Stimulated activated CD4-positive, alpha-beta T cell treated with anti-CD3 and anti-CD28 coated beads, Interleukin-2, amount 100 ng/mL, for 4 hours (primary cell): ENCODE measurements around the gene PELI3.
A peak's percentile ranks its signal among the peaks of the same experiment; 100 is the strongest.
"Not testable (repeated sequence)": the region's sequence is repeated elsewhere in the genome, so short reads cannot be mapped to it uniquely, and the experiment has no call there.

Experiments used
- DNase-seq: peaks from one replicate; pipeline ENCODE4 v3.0.0-alpha.2; 2020; ENCODE audit warnings: low read depth

Gene PELI3, protein sequence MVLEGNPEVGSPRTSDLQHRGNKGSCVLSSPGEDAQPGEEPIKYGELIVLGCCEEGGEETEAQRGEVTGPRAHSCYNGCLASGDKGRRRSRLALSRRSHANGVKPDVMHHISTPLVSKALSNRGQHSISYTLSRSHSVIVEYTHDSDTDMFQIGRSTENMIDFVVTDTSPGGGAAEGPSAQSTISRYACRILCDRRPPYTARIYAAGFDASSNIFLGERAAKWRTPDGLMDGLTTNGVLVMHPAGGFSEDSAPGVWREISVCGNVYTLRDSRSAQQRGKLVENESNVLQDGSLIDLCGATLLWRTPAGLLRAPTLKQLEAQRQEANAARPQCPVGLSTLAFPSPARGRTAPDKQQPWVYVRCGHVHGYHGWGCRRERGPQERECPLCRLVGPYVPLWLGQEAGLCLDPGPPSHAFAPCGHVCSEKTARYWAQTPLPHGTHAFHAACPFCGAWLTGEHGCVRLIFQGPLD

GRCh38 chr11:66466225-66467033 lies at the start of gene PELI3:
Gene PELI3, plus strand, starts transcription at chr11:66466905. Its CDS starts 1,224 bp downstream, at chr11:66468129.
- DNase-seq: peak; percentile 89

- DNase-seq: no peak
Measured at GRCh38 chr11:66417000-66417399, 49.7 kb upstream of the PELI3 start.

- DNase-seq: peak; percentile 59
Measured at GRCh38 chr11:66418168-66418985, 48.3 kb upstream of the PELI3 start.

DNA sequence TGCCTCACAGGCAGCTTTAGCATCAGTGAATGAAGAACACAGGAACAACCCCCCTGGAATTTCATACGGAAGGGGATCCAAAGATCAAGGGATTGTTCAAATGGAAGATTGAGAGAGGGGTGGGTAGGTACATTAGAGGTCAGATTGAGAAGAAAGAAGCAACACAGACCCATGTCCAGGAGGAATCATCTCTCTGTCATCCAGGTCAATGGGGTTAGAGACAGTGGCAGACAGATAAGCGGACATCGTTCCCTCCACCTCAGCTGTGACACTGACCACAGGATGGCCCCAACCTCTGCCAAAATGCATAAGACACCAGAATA lies 47.8 kb upstream of the PELI3 start:
- DNase-seq: no peak

DNA sequence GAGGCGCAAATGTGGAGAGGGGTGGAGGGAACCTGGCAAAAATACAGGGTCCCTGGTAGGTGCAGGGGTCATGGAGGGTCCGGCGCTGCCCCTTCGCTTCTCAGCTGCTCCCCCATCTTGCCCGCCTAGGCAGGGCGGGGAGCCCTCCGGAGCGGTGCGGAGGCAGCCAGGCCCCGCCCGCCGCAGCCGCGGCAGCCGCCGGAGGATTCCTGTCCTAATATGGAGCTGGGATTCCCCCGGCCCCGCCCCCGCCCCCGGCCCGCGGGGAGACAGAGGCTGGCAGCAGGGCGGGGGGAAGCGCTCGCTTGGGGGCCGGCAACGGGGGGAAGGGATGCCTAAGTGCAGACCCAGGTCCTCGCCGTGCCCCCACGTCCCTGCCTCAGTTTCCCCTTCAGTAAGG lies 46.9 kb upstream of the PELI3 start:
- DNase-seq: no peak

- no peak for DNase-seq
Measured at GRCh38 chr11:66420671-66421476, 45.8 kb upstream of the PELI3 start, which contains the start of gene NPAS4. Gene NPAS4, plus strand, starts transcription at chr11:66421035. Its CDS starts 145 bp downstream, at chr11:66421180.

DNA sequence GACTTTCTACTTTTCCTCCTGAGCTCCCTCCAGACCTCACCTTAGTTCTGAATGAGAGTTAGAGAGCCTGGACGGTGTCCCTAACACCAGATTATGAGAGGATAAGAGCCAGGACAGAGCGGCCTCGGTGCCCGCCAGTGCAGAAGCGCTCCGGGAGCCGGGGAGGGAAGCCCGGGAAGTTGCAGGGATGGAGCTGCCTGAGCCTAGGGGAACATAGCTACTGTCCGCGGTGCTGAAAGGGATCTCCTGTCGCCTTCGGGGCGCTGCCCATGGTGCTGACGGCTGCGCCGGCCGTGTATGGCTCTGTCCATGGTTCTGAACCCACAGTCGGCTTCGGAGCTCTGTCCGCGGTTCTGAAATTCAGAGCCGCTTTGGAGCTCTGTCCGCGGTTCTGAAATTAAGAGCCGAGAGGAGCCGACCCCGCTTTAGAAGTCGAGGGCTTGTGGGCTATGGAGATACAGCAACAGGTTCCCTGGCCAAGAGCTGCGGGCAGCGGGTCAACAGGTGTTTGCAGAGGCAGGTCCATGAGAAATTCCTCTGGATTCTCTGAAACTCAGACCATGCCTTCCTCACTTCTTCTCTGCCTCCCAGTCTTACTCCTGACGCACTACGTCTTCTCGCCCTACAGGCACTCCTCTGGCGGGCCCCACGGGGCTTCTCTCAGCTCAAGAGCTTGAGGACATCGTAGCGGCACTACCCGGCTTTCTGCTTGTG lies 45.1 kb upstream of the PELI3 start:
- DNase-seq: peak; percentile 73

GRCh38 chr11:66426314-66426713 lies 40.4 kb upstream of the PELI3 start:
- no peak for DNase-seq

DNA sequence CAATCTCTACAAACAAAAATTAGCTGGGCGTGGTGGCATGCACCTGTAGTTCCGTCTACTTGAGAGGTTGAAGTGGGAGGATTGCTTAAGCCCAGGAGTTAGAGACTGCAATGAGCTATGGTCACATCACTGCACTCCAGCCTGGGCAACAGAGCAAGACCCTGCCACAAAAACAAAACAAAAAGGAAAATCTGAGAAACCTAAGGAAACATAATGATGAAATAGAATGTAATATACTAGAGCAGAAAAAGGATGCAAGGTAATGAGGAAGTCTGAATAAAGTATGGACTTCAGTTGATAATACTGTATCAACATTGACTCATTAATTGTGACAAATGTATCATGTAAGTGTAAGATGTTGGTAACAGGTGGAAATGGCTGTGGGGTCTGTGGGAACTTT lies 37.8 kb upstream of the PELI3 start:
- no peak for DNase-seq

DNA sequence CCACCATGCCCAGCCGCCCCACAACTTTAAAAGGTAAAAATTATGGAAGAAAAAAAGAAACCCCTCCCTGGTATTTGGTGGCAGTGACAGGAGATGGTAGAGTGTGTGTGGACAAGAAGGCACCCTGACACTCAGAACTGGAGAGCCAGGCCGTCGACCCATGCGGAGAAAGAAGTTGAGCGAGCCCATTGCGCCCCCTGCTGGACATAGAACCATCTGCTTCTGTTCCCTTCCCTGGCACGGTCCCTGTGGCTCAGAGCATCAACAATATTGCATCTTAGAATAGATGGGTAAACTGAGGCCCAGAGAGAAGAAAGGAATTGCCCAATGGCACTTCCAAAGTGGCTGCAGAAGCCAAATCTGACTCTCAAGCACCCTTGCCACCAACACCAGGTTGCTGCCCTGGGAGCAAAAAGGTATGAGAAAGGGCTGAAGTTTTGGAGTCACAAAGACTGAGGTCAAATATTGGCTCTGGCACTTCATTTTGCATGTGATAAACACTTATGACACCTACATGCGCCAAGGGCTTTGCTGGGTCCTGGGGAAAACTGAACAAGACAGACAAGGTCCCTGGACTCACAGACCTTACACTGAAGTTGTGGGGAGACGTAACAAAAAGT lies 36.6 kb upstream of the PELI3 start:
- DNase-seq: peak; percentile 61

DNA sequence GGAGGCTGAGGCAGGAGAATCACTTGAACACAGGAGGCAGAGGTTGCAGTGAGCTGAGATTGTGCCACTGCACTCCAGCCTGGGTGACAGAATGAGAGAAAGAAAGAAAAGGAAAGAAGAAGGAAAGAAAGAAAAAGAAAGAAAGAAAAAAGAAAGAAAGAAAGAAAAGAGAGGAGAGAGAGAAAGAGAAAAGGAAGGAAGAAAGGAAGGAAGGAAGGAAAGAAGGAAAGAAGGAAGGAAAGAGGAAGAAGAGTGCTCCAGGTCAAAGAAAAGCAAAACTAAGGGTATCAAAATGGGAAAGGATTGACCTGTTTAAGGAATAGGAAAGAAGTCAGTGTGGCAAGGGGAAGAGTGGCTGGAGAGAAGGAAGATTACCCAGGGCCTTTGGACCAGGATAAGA lies 35.4 kb upstream of the PELI3 start:
- not testable (repeated sequence) for DNase-seq

DNA sequence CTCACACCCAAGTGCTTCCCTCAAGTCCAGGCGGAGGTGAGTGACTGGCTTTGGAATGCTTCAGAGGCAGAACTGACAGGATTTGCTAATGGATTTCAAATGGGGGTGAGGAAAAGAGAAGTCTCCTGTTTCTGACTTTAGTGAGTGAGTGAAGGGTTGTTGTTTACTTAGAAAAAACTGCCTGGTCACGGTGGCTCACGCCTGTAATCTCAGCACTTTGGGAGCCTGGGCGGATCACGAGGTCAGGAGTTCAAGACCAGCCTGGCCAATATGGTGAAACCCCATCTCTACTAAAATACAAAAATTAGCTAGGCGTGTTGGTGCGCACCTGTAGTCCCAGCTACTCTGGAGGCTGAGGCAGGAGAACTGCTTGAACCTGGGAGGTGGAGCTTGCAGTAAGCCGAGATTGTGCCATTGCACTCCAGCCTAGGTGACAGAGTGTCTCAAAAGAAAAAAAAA lies 34.8 kb upstream of the PELI3 start:
- DNase-seq: not testable (repeated sequence)

DNA sequence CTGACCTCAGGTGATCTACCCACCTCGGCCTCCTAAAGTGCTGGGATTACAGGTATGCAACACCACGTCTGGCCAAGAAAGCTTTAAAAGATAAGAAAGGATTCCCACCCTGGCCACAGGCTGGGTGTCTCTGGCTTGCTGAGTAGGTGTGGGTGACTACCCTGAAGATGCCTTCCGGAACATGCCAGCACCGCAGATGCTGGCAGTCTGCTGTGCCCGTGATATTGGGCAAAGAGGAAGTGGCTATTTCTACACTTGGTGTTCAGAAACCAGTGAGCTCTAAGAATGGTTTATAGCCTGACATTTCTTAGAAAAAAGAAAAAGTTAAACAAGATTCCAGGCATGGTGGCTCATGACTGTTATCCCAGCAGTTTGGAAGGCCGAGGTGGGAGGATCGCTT lies 34.1 kb upstream of the PELI3 start:
- DNase-seq: no peak

DNA sequence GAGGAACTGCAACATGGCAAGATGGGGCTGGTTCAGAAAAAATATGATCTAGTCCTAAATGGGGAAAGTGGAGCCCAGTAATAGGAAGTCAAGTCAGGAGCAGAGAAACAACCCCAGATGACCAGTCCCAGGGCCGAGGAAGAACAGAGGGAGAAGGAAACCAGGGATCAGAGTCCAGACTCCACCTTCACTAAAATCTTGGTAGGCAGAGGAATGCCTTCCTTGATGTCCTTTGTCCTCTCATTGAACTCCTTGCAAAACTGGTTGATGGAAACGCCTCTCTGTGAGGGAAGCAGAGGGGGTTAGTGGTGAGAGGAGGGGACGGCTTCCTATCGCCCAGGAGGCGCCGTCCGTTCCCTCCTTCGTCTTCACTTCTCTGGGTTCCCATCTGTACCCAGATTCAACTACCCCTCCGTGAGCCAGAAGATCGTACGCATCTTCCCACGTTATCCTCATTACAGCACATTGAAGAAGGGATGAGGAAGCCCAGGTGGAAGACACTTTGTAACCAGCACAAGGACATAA lies 28.7 kb upstream of the PELI3 start:
- no peak for DNase-seq

DNA sequence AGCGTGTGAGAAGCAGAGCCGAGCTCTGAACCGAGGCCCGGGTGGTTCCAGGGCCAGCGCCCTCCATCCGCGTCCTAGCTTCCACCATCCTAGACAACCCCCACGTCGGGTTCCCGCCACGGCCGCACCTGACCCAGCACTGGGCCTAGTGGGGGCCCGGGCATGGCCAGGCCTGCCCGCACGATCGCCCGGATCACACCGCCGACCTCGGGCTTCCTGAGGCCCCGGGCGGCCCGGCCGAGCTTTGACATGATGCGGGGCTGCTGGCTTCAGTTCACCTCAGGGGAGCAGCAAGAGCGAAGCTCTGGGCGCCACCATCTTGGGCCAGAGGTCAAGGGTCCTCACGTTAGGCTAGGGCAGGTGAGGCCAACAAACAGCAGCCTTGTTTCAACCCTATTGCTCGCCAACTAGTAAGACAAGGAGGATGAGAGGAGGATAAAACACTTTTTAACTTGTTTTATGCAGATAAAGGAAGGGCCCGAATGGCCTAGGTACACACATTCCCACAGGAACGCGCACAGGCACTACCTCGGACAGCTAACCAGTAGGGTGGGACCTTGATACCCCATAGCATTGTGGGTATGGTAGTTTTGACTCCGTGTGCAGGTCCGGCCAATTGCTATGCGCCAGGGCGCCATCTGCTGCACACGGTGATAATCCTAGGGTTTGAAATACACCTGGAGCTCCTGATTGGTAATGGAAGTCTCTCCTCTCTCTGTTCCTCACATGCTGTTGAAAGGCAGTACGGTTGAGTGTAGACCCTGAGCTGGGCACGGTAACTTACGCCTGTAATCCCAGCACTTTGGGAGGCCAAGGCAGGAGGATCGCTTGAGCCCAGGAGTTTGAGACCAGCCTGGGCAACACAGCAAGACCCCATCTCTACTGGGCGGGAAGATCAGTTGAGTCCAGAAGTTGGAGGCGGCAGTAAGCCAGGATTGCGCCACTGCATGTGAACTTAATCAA lies 27.9 kb upstream of the PELI3 start, which contains the start of gene MRPL11:
TSS of gene MRPL11 (minus strand) at position 345 of the 963 bp plus-strand sequence. CDS start at position 251, 94 bp downstream.
- peak; percentile 84 for DNase-seq

- not testable (repeated sequence) for DNase-seq
Measured at GRCh38 chr11:66440101-66440939, 26.4 kb upstream of the PELI3 start.

GRCh38 chr11:66440940-66441282 lies 25.8 kb upstream of the PELI3 start:
- not testable (repeated sequence) for DNase-seq

- DNase-seq: no peak
Measured at GRCh38 chr11:66443602-66444001, 23.1 kb upstream of the PELI3 start.
